Brain microvascular endothelial cell (primary cell): Measurements from ENCODE around the gene TBC1D4.
"Not testable (repeated sequence)": the region's sequence is repeated elsewhere in the genome, so short reads cannot be mapped to it uniquely, and the experiment has no call there.

Experiments used
- DNase-seq: peaks from one replicate; pipeline ENCODE4 v3.0.0-alpha.2; 2020
- H3K27ac ChIP-seq: fragments of 250-450 bp; sonication (Bioruptor Pico); 2 replicates; pipeline ENCODE4 v1.5.1; 2020; ENCODE audit warnings: mild to moderate bottlenecking, moderate library complexity
- H3K27me3 ChIP-seq: fragments of 250-450 bp; sonication (Bioruptor Pico); replicated peaks from 2 replicates; pipeline ENCODE4 v1.5.1; 2020; ENCODE audit warnings: mild to moderate bottlenecking
- H3K36me3 ChIP-seq: fragments of 250-450 bp; sonication (Bioruptor Pico); replicated peaks from 2 replicates; pipeline ENCODE4 v1.5.1; 2020; ENCODE audit warnings: mild to moderate bottlenecking
- H3K4me3 ChIP-seq: 2 replicates; pipeline ENCODE4 v1.5.1; 2011; ENCODE audit warnings: low read depth, mild to moderate bottlenecking, control low read depth, low read length, moderate library complexity
- in situ Hi-C: cut with HindIII; loops from 2 replicates; pipeline ENCODE4 v1.10.0; 2017; ENCODE audit warnings: low sequenced_read_pairs, low pct_ligation_motif_present
- TF ChIP-seq, protein P1 (sequence below): IDR thresholded peaks from 2 replicates; pipeline ENCODE4 v1.5.1; 2011; ENCODE audit warnings: low read depth, mild to moderate bottlenecking, moderate library complexity, low read length, control low read depth, inconsistent platforms; ENCODE audit errors: missing control alignments

TBC1D4 gene

DNA sequence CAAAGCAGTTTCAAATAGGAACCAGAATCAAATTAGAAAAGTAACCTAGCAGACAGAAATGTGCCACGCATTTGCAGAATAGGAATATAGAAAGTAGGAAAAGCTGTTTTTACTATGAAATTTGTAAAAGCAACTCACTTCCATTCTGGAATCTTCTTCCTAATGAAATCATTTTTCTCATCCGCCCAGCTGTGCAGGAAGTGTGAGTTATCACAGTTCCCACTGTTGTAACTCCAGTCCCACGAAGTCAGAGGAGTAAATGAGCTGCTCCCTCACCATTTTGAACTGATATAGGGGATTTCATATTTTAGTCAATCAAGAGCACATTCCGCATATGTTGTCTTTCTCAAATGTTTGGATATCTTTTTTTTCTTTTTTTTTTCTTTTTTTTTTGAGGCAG lies 230.8 kb downstream of the TBC1D4 start:
- no peak overlapping the region for H3K4me3 ChIP-seq
- peak overlapping the region; percentile 84 for H3K27ac ChIP-seq
- no peak for DNase-seq
- in situ Hi-C loops: no loop called here
- H3K36me3 ChIP-seq: no peaks in the 10 kb centered on the region
- TF ChIP-seq, protein P1, sequence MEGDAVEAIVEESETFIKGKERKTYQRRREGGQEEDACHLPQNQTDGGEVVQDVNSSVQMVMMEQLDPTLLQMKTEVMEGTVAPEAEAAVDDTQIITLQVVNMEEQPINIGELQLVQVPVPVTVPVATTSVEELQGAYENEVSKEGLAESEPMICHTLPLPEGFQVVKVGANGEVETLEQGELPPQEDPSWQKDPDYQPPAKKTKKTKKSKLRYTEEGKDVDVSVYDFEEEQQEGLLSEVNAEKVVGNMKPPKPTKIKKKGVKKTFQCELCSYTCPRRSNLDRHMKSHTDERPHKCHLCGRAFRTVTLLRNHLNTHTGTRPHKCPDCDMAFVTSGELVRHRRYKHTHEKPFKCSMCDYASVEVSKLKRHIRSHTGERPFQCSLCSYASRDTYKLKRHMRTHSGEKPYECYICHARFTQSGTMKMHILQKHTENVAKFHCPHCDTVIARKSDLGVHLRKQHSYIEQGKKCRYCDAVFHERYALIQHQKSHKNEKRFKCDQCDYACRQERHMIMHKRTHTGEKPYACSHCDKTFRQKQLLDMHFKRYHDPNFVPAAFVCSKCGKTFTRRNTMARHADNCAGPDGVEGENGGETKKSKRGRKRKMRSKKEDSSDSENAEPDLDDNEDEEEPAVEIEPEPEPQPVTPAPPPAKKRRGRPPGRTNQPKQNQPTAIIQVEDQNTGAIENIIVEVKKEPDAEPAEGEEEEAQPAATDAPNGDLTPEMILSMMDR: no peak
- no peaks in the 10 kb centered on the region for H3K27me3 ChIP-seq

DNA sequence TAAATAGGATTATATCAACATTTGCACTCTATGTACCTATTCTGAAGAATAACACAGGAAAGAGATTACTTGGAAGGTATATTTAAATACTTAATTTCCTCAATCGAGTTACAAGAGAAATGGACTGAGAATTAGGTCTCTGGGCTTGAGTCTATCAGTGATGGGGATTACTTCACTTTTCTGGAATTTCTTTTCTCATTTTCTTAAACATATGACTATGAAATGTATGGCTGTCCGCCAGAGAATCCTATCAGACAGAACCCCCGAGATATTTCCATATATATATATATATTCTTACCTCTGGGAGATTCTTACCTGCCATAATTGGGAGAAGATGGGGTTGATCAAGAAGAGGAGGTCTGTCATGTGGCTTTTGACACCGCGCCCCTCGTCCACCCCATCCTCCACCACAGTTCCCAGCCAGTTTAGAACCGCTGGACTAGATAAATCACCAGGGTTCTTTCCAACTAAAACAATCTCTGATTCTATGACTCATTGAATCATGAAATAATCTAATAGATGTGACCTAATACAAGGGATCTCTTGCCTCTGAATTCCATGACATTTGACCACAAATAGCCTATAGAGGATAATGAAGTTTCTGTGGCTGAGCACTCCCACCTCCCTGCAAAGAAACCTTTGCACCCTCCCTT lies 231.3 kb downstream of the TBC1D4 start:
- TF ChIP-seq, protein P1: no peak
- peak; percentile 71 for DNase-seq
- Histone ChIP-seq H3K27ac (peak overlapping the region; percentile 84), H3K36me3 (no peaks in the 10 kb centered on the region), H3K4me3 (peak overlapping the region; percentile 2), H3K27me3 (no peaks in the 10 kb centered on the region)
- in situ Hi-C loops: no loop called here

DNA sequence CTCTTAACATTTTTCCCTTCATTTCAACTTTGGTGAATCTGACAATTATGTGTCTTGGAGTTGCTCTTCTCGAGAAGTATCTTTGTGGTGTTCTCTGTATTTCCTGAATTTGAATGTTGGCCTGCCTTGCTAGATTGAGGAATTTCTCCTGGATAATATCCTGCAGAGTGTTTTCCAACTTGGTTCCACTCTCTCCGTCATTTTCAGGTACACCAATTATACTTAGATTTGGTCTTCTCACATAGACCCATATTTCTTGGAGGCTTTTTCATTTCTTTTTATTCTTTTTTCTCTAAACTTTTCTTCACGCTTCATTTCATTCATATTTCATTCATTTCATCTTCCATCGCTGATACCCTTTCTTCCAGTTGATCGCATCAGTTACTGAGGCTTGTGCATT lies 236.4 kb downstream of the TBC1D4 start:
- in situ Hi-C loops, H3K27me3 ChIP-seq, H3K27ac ChIP-seq, H3K36me3 ChIP-seq, DNase-seq, H3K4me3 ChIP-seq: not testable (repeated sequence)

DNA sequence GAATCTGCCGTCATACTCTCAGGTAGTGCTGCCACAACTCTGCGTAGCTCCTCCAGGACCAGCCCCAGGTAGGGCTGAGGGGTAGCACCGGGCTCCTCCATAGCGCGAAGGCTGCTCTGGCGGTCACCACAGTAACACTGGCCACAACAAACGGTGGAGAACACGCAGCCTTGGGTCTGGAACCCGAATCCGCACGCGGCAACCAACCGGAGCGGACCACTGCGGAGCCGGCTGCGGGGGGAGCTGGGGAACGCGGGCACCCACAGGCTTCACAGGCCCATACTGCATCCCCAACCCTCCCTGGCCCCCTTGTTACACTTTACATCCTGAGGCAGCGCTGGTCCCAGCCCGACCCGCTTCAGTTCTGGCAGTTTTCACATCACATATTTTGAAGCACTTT lies 241.7 kb downstream of the TBC1D4 start:
- H3K36me3 ChIP-seq, DNase-seq, H3K4me3 ChIP-seq, H3K27ac ChIP-seq, H3K27me3 ChIP-seq, in situ Hi-C loops: not testable (repeated sequence)

DNA sequence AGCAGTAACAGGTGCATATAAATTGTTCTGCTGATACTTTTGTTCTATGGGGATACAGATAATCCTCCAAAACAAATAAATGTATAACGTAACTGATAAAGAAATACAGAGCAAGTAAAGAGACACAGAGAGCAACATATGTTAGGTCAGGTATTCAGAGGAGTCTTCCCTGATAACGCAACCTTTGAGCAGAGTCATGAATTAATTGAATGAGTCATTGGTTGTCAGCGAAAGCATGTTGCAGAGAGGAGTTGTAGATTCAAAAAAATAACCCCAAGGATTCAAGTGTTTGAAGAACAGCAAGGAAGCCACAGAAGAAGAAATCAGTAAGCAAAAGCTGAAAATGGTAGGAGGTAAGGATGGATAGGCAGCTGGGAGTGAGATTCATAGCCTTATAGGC lies 245.2 kb downstream of the TBC1D4 start:
- in situ Hi-C loops: no loop called here
- no peak for DNase-seq
- H3K4me3 ChIP-seq: no peak overlapping the region
- no peaks in the 10 kb centered on the region for H3K27me3 ChIP-seq
- TF ChIP-seq, protein P1: no peak
- H3K27ac ChIP-seq: no peak overlapping the region
- H3K36me3 ChIP-seq: no peaks in the 10 kb centered on the region
